ENCODE measurements around the gene IGFBP7.
A peak's percentile ranks its signal among the peaks of the same experiment; 100 is the strongest.

The IGFBP7 gene

DNA sequence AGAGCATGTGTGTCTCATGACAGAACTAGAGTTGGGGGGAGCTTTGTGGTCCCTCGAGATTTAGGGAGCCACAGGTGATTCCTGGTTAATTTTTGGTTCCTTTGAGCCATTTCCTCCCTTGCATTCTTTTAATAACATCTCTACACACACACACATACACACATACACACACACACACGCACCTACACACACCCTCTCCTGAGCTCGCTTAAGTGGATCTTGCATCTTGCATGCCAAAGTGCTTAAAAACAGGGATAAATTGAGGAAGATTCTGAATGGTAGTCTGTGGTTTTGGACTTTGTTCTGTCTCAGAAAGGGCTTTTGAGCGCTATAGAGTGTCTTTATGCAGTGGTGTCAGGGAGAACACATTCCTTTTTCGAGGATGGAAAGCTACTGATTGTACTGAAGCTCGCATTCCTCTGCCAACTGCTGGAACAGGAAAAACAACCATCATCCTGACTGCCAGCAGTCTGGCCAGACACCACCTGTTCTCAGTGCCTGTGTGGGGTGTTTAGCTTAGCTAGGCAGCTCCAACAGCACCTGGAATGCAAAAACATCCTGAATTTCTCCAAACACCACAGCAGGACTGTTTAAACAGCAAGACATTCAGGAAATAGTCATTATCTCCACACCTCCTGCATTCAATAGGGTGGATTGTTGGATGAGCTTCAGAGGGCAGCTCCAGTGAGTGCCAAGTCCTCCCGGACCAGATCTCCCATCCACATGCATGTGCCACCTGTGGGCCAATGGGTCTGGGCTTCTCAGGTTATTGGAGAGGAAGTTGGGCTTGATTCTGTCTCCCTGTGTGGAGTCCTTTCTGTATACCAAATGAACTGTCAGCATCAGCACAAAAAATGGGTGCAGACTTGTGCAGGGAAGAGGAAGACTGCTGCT lies 21.9 kb upstream of the IGFBP7 start:
- Histone ChIP-seq H3K9me3 (no peaks in the 10 kb centered on the region), H3K4me1 (peaks cover 0 to 25% (median 11%) of the 10 kb centered on the region in 4 donors), H3K27ac (peak overlapping the region in 1 of 2 donors; percentile 25), H3K4me3 (no peak overlapping the region), H3K36me3 (no peaks in the 10 kb centered on the region), H3K27me3 (no peaks in the 10 kb centered on the region)
- DNase-seq, result no peak
- intact Hi-C loops (cut with DNase I; ENCODE audit: low total_unique reads), result no loop called here
- TF ChIP-seq, protein P1, sequence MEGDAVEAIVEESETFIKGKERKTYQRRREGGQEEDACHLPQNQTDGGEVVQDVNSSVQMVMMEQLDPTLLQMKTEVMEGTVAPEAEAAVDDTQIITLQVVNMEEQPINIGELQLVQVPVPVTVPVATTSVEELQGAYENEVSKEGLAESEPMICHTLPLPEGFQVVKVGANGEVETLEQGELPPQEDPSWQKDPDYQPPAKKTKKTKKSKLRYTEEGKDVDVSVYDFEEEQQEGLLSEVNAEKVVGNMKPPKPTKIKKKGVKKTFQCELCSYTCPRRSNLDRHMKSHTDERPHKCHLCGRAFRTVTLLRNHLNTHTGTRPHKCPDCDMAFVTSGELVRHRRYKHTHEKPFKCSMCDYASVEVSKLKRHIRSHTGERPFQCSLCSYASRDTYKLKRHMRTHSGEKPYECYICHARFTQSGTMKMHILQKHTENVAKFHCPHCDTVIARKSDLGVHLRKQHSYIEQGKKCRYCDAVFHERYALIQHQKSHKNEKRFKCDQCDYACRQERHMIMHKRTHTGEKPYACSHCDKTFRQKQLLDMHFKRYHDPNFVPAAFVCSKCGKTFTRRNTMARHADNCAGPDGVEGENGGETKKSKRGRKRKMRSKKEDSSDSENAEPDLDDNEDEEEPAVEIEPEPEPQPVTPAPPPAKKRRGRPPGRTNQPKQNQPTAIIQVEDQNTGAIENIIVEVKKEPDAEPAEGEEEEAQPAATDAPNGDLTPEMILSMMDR (IDR thresholded peaks at IDR 0.05), result no peak

DNA sequence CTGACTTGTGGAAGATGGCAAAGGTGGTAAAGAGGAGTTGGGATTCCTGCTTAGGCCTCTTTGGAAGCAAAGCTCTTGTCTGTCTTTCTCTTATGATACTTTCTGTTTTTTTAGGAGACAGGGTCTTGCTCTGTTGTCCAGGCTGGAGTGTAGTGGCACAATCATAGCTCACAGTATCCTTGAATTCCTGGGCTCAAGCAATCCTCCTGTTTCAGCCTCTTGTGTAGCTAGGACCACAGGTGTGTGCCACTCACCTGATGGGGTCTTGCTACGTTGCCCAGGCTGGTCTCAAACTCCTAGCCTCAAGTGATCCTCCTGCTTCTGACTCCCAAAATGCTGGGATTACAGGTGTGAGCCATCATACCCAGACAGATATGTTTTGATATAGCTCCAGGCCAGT lies 19.3 kb upstream of the IGFBP7 start:
- Histone ChIP-seq H3K36me3 (no peaks in the 10 kb centered on the region), H3K9me3 (no peaks in the 10 kb centered on the region), H3K4me1 (peaks cover 0 to 21% (median 11%) of the 10 kb centered on the region in 4 donors), H3K27me3 (no peaks in the 10 kb centered on the region), H3K27ac (no peak overlapping the region), H3K4me3 (no peak overlapping the region)
- intact Hi-C loops (cut with DNase I; ENCODE audit: low total_unique reads), result no loop called here
- no peak for DNase-seq
- TF ChIP-seq, protein P1 (IDR thresholded peaks at IDR 0.05), result no peak

DNA sequence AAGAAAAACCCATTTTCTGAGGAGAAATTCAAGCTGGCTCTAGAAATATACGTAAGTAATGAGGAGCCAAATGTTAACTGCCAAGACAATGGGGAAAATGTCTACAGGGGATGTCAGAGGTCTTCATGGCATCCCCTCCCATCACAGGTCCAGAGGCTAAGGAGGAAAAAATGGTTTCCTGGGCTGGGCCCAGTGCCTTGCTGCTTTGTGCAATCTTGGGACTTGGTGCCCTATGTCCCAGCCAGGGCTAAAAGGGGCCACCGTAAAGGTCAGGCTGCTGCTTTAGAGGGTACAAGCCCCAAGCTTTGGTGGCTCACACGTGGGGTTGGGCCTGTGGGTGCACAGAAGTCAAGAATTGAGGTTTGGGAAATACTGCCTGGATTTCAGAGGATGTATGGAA lies 17.2 kb upstream of the IGFBP7 start:
- intact Hi-C loops (cut with DNase I; ENCODE audit: low total_unique reads), result no loop called here
- peaks cover 0 to 7% (median 6%) of the 10 kb centered on the region in 4 donors for H3K4me1 ChIP-seq
- no peaks in the 10 kb centered on the region for H3K36me3 ChIP-seq
- no peak overlapping the region for H3K27ac ChIP-seq
- peaks cover 0 to 6% (median 0%) of the 10 kb centered on the region in 3 donors for H3K9me3 ChIP-seq
- H3K27me3 ChIP-seq, result no peaks in the 10 kb centered on the region
- TF ChIP-seq, protein P1 (IDR thresholded peaks at IDR 0.05), result no peak
- DNase-seq, result no peak
- no peak overlapping the region for H3K4me3 ChIP-seq

DNA sequence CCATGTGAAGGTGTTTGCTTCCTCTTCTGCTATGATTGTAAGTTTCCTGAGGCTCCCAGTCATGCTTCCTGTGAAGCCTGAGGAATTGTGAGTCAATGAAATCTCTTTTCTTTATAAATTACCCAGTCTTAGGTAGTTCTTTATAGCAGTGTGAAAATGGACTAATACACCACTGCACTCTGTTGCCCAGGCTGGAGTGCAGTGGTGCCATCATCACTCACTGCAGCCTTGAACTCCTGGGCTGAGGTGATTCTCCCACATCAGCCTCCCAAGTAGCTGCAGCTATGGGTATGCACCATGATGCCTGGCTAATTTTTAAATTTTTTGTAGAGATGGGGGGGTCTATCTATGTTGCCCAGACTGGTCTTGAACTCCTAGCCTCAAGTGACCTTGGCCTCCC lies 15.8 kb upstream of the IGFBP7 start:
- Histone ChIP-seq H3K27ac (no peak overlapping the region), H3K9me3 (peaks cover 0 to 6% (median 0%) of the 10 kb centered on the region in 3 donors), H3K4me1 (no peaks in the 10 kb centered on the region), H3K4me3 (no peak overlapping the region), H3K36me3 (no peaks in the 10 kb centered on the region), H3K27me3 (no peaks in the 10 kb centered on the region)
- no peak for DNase-seq
- intact Hi-C loops (cut with DNase I; ENCODE audit: low total_unique reads), result no loop called here
- TF ChIP-seq, protein P1 (IDR thresholded peaks at IDR 0.05), result no peak

DNA sequence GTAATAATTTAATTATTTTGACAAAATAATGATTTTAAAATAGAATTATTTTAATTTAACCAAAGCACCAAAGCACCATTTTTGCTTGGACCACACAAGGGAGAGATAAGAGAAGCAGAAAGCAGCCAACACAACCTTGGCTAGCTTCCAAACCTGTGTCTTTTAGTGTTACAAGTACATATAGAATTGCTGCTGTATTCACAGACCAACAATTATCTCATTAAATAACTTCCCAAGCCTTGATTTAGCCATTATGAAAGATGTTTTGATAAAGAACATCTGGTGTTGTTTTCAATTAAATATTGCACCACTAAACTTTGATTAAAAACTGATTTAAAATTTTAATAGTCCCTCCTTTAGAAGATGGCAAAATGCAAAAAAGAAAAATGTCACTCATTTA lies 14.0 kb upstream of the IGFBP7 start:
- Histone ChIP-seq H3K4me1 (peaks cover 0 to 11% (median 6%) of the 10 kb centered on the region in 4 donors), H3K36me3 (no peaks in the 10 kb centered on the region), H3K27me3 (no peaks in the 10 kb centered on the region), H3K9me3 (peaks cover 0 to 6% (median 0%) of the 10 kb centered on the region in 3 donors), H3K27ac (no peak overlapping the region), H3K4me3 (no peak overlapping the region)
- intact Hi-C loops (cut with DNase I; ENCODE audit: low total_unique reads), result no loop called here
- TF ChIP-seq, protein P1 (IDR thresholded peaks at IDR 0.05), result no peak
- no peak for DNase-seq
